Amniotic epithelial cell (primary cell): ENCODE results near the gene SIAH2.
A peak's percentile ranks its signal among the peaks of the same experiment; 100 is the strongest.

ENCODE experiments used
- DNase-seq: peaks from one replicate; pipeline ENCODE4 v3.0.0-alpha.2; 2010; ENCODE audit warnings: low read depth

Gene SIAH2

GRCh38 chr3:150733936-150734794 lies 28.8 kb downstream of the SIAH2 start:
- peak; percentile 69 for DNase-seq

GRCh38 chr3:150733373-150733935 lies 29.5 kb downstream of the SIAH2 start:
- DNase-seq = peak; percentile 80

GRCh38 chr3:150729682-150730360 lies 33.1 kb downstream of the SIAH2 start:
- no peak for DNase-seq

GRCh38 chr3:150727653-150728502 lies 35.1 kb downstream of the SIAH2 start:
- DNase-seq = peak; percentile 40

- no peak for DNase-seq
Measured at GRCh38 chr3:150725548-150725947, 37.4 kb downstream of the SIAH2 start.

GRCh38 chr3:150723946-150724345 lies 39.0 kb downstream of the SIAH2 start:
- DNase-seq = no peak

GRCh38 chr3:150722267-150722666 lies 40.7 kb downstream of the SIAH2 start:
- no peak for DNase-seq

- DNase-seq = peak; percentile 60
Measured at GRCh38 chr3:150721285-150722130, 41.5 kb downstream of the SIAH2 start.

GRCh38 chr3:150720444-150720843 lies 42.5 kb downstream of the SIAH2 start:
- DNase-seq = no peak

GRCh38 chr3:150710097-150710496 lies 52.9 kb downstream of the SIAH2 start:
- DNase-seq = peak; percentile 86

- DNase-seq = peak; percentile 84
Measured at GRCh38 chr3:150703756-150704344, 59.1 kb downstream of the SIAH2 start, which contains the start of gene ERICH6. ERICH6 (minus strand) TSS chr3:150703920; CDS start chr3:150703898, 22 bp downstream.

- no peak for DNase-seq
Measured at GRCh38 chr3:150703299-150703755, 59.6 kb downstream of the SIAH2 start.

- no peak for DNase-seq
Measured at GRCh38 chr3:150699068-150699639, 63.8 kb downstream of the SIAH2 start.

- peak; percentile 14 for DNase-seq
Measured at GRCh38 chr3:150697646-150698045, 65.3 kb downstream of the SIAH2 start.

GRCh38 chr3:150691414-150692040 lies 71.4 kb downstream of the SIAH2 start:
- DNase-seq = no peak
